Osteocyte (in vitro differentiated cells): ENCODE results near the gene ABAT. TPM values are rescaled to one million over a fixed set of nuclear protein-coding genes. Genes with fewer than 3 reads are reported as not detected.

Experiments used
- DNase-seq: peaks from one replicate; pipeline ENCODE4 v3.0.0; 2021; ENCODE audit warnings: mixed read lengths; ENCODE audit not compliant: unreplicated experiment; ENCODE audit errors: extremely low spot score
- H3K27ac Mint-ChIP-seq: one replicate; pipeline ENCODE4 v1.8.0; 2021; ENCODE audit warnings: mild to moderate bottlenecking, mixed read lengths; ENCODE audit not compliant: unreplicated experiment
- H3K27me3 Mint-ChIP-seq: one replicate; pipeline ENCODE4 v1.8.0; 2021; ENCODE audit warnings: mixed read lengths; ENCODE audit not compliant: unreplicated experiment
- H3K36me3 Mint-ChIP-seq: one replicate; pipeline ENCODE4 v1.8.0; 2021; ENCODE audit warnings: mixed read lengths; ENCODE audit not compliant: unreplicated experiment
- H3K4me1 Mint-ChIP-seq: one replicate; pipeline ENCODE4 v1.8.0; 2021; ENCODE audit warnings: mixed read lengths; ENCODE audit not compliant: unreplicated experiment
- H3K4me3 Mint-ChIP-seq: one replicate; pipeline ENCODE4 v1.8.0; 2021; ENCODE audit warnings: mild to moderate bottlenecking, moderate library complexity, mixed read lengths; ENCODE audit not compliant: unreplicated experiment
- H3K9me3 Mint-ChIP-seq: one replicate; pipeline ENCODE4 v1.8.0; 2021; ENCODE audit warnings: mixed read lengths; ENCODE audit not compliant: unreplicated experiment
- total RNA-seq: library from RNA; stranded (reverse); gene quantifications from 2 replicates; pipeline ENCODE4 v1.2.1, GENCODE V29; 2021
- TF ChIP-seq, protein P1 (sequence below): fragments of 200-600 bp; sonication (generic); IDR thresholded peaks from 2 replicates; pipeline ENCODE4 v1.5.0; 2021; ENCODE audit warnings: antibody characterized with exemption, mild to moderate bottlenecking, moderate library complexity

The ABAT gene
- total RNA-seq, 1 donor from 2014 or later = 3.0 TPM

DNA sequence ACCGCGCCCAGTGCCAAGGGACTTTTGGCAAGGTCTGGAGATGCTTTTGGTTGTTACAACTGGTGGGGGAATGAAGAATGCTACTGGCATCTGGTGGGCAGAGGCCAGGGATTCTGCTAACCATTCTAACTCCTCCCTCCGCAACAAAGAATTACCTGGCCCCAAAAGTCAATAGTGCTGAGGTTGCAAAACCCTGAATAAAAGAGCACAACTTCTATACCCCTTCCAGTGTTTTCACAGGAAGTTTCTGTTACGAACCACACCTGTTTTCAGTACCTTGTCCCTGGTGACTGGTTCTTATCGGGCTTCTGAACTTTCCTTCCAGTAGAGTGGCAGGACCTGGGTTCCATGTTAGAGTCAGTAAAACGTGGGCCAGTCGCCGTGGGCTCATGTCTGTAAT, 17.3 kb downstream of the ABAT start:
- Mint-ChIP-seq H3K4me3 (no peak overlapping the region), H3K9me3 (peaks cover 13% of the 10 kb centered on the region), H3K36me3 (peaks cover 3% of the 10 kb centered on the region), H3K27ac (no peak overlapping the region), H3K4me1 (no peaks in the 10 kb centered on the region), H3K27me3 (no peaks in the 10 kb centered on the region)
- TF ChIP-seq, protein P1, sequence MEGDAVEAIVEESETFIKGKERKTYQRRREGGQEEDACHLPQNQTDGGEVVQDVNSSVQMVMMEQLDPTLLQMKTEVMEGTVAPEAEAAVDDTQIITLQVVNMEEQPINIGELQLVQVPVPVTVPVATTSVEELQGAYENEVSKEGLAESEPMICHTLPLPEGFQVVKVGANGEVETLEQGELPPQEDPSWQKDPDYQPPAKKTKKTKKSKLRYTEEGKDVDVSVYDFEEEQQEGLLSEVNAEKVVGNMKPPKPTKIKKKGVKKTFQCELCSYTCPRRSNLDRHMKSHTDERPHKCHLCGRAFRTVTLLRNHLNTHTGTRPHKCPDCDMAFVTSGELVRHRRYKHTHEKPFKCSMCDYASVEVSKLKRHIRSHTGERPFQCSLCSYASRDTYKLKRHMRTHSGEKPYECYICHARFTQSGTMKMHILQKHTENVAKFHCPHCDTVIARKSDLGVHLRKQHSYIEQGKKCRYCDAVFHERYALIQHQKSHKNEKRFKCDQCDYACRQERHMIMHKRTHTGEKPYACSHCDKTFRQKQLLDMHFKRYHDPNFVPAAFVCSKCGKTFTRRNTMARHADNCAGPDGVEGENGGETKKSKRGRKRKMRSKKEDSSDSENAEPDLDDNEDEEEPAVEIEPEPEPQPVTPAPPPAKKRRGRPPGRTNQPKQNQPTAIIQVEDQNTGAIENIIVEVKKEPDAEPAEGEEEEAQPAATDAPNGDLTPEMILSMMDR = no peak
- DNase-seq = no peak

DNA sequence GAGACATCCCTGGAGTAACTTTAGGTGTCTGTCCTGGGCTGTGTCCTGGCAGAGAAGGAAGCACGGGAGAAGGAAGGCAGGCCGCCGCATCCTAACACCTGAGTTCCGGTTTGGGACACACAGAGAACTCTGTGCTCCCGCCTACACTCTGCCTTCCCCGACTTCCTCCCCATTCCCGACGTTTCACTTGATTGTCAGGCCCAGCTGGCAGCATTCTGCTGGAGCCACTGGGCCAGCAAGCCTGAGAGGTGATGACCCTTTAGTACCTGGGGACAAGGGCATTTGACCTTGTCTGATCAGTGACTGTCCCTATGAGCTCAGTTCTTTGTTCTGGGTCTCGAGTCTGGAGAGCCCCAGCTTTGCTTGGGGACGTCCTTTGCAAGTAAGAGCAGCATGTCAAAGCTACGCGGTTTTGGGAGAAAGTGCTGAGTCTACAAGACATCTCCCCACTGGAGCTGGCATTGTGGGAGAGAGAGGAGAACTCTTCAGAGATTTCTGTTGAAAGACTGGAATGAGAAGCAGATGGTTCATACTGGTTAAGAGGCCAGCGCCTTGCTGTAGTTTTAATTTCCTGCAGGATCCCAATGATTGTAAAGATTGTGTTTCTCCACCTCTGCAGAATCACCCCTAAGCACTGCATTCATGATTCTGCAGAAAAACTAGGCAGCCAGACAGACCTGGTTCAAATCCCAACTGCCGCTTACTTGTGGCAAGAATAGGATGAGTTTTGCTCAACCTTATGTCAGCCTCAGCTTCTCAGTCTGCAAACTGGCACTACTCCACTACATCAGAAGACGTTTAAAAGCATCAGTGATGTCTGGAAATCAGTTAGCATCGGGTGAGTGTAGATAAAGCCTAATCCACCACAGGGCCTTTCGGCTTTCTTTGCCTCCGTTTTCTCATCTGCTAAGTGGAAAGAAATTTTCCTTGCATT, 20.6 kb downstream of the ABAT start:
- H3K9me3 Mint-ChIP-seq = peaks cover 7% of the 10 kb centered on the region
- TF ChIP-seq, protein P1 = no peak

DNA sequence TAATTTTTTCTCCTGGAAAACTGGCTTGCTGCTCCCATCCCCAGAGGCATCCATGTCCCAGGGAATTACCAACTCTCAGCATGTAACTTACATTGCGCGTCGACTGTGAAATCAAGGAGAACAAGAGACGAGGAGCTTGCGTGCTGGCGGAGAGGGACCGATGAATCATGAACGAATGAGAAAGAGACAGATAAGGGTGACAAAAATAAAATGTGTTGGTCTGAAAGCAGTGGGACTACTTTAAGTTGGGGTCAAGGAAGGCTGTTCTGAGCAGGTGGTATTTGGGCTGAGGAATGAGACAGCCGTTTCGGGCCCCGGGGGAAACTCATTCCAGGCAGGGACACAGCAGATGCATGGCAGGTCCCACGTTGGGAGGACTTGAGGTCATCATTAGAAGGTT, 22.5 kb downstream of the ABAT start:
- no peak overlapping the region for H3K27ac Mint-ChIP-seq
- no peaks in the 10 kb centered on the region for H3K9me3 Mint-ChIP-seq
- no peaks in the 10 kb centered on the region for H3K27me3 Mint-ChIP-seq
- no peaks in the 10 kb centered on the region for H3K36me3 Mint-ChIP-seq
- no peak for DNase-seq
- TF ChIP-seq, protein P1 = no peak
- H3K4me3 Mint-ChIP-seq = no peak overlapping the region
- H3K4me1 Mint-ChIP-seq = no peaks in the 10 kb centered on the region

More for the DNA sequence above, 20.6 kb downstream of the ABAT start:
- Mint-ChIP-seq H3K36me3 (no peaks in the 10 kb centered on the region), H3K4me3 (no peak overlapping the region), H3K27me3 (no peaks in the 10 kb centered on the region), H3K27ac (no peak overlapping the region), H3K4me1 (no peaks in the 10 kb centered on the region)
- no peak for DNase-seq

DNA sequence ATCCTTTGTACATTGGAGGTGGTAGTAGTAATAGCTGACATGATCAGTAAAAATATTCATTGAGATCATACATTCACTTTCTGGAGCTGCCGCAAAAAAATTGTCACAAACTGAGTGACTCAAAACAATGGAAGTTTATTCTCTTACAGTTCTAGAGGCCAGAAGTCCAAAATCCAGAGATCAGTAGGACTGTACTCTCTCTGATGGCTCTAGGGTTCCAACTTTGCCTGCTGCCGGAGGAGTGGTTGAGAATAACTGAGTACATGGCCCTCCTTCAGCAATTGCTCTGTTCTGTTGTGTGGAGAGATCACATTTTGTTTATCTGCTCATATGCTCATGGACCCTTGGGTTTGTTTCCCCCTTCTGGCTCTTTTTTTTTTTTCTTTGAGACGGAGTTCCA, 23.5 kb downstream of the ABAT start:
- no peaks in the 10 kb centered on the region for H3K4me1 Mint-ChIP-seq
- no peak overlapping the region for H3K4me3 Mint-ChIP-seq
- H3K9me3 Mint-ChIP-seq = no peaks in the 10 kb centered on the region
- no peak overlapping the region for H3K27ac Mint-ChIP-seq
- no peaks in the 10 kb centered on the region for H3K27me3 Mint-ChIP-seq
- H3K36me3 Mint-ChIP-seq = no peaks in the 10 kb centered on the region
- DNase-seq = no peak
- TF ChIP-seq, protein P1 = no peak

DNA sequence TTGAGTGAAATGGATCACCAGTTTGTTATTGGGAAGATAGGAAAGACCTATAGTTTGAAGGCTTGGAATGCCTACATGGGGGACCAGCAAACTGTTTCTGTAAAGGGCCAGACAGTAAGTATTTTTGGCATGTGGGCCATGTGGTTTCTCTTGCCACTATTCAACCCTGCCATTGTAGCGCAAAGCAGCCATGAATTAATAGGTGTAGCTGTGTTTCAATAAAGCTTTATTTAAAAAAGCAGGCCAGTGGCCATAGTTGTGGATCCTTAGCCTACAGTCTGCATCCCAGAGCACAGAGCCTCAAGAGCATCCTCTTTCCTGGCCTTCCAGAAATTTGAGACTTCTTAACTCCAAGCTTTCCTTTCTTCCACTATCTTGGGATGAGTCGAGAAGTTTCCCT, 29.3 kb downstream of the ABAT start:
- no peaks in the 10 kb centered on the region for H3K4me1 Mint-ChIP-seq
- no peak overlapping the region for H3K4me3 Mint-ChIP-seq
- TF ChIP-seq, protein P1 = no peak
- H3K9me3 Mint-ChIP-seq = no peaks in the 10 kb centered on the region
- no peak for DNase-seq
- no peak overlapping the region for H3K27ac Mint-ChIP-seq
- no peaks in the 10 kb centered on the region for H3K27me3 Mint-ChIP-seq
- no peaks in the 10 kb centered on the region for H3K36me3 Mint-ChIP-seq
